Fibroblast of lung (primary cell): ENCODE results near the gene MAEA. TPM values are rescaled to one million over a fixed set of nuclear protein-coding genes. Genes with fewer than 3 reads are reported as not detected.

Experiments
- DNase-seq, 2 donors: peaks; one replicate each; pipeline versions ENCODE4 v3.0.0 to v3.0.0-alpha.2; 2010; ENCODE audit warnings: low read depth in 2 of 2
- H2AFZ ChIP-seq: 2 replicates; pipeline ENCODE4 v1.5.1; 2012; ENCODE audit warnings: low read length, control low read depth, inconsistent platforms
- H3K27ac ChIP-seq: 2 replicates; pipeline ENCODE4 v1.5.1; 2011; ENCODE audit warnings: low read length, control low read depth; ENCODE audit not compliant: insufficient read depth
- H3K27me3 ChIP-seq: 2 replicates; pipeline ENCODE4 v1.5.1; 2011; ENCODE audit warnings: mild to moderate bottlenecking, low read length; ENCODE audit not compliant: control insufficient read depth, insufficient read depth
- H3K36me3 ChIP-seq: 2 replicates; pipeline ENCODE4 v1.5.1; 2011; ENCODE audit warnings: low read length; ENCODE audit not compliant: control insufficient read depth, insufficient read depth
- H3K4me1 ChIP-seq: 2 replicates; pipeline ENCODE4 v1.5.1; 2011; ENCODE audit warnings: low read length; ENCODE audit not compliant: control insufficient read depth, insufficient read depth; ENCODE audit errors: extremely low read depth
- H3K4me2 ChIP-seq: 2 replicates; pipeline ENCODE4 v1.5.1; 2011; ENCODE audit warnings: low read length, control low read depth; ENCODE audit not compliant: insufficient read depth; ENCODE audit errors: extremely low read depth
- H3K4me3 ChIP-seq, 4 experiments: fragments of 200-600 bp in 1 of 4; sonication (generic) in 1 of 4; replicated peaks in 1 of 4; 2 replicates each; pipeline ENCODE4 v1.5.1; 2011 to 2016; ENCODE audit warnings: low read length in 4 of 4, low read depth in 3 of 4, mild to moderate bottlenecking in 3 of 4, control low read depth in 2 of 4, inconsistent platforms in 1 of 4, mixed read lengths in 1 of 4; ENCODE audit not compliant: insufficient read depth in 1 of 4; ENCODE audit errors: control extremely low read depth in 1 of 4
- H3K79me2 ChIP-seq: 2 replicates; pipeline ENCODE4 v1.5.1; 2012; ENCODE audit warnings: mild to moderate bottlenecking, low read length, inconsistent platforms; ENCODE audit not compliant: control insufficient read depth, insufficient read depth
- H3K9ac ChIP-seq: 2 replicates; pipeline ENCODE4 v1.5.1; 2011; ENCODE audit warnings: mild to moderate bottlenecking, low read length, control low read depth; ENCODE audit not compliant: insufficient read depth
- H3K9me3 ChIP-seq: 2 replicates; pipeline ENCODE4 v1.5.1; 2012; ENCODE audit warnings: low read depth, low read length; ENCODE audit not compliant: control insufficient read depth, insufficient read depth
- H4K20me1 ChIP-seq: 2 replicates; pipeline ENCODE4 v1.5.1; 2011; ENCODE audit warnings: low read length; ENCODE audit not compliant: control insufficient read depth, insufficient read depth; ENCODE audit errors: extremely low read depth
- CTCF ChIP-seq, 2 donors: IDR thresholded peaks in 1 of 2; conservative IDR thresholded peaks in 1 of 2; 1 replicate in 1 of 2; 2 replicates in 1 of 2; pipeline ENCODE4 v1.5.1; 2011 to 2012; ENCODE audit warnings: low read length in 2 of 2, control low read depth in 1 of 2, inconsistent platforms in 1 of 2, low read depth in 1 of 2, mild to moderate bottlenecking in 1 of 2
- EZH2 ChIP-seq: IDR thresholded peaks from 2 replicates; pipeline ENCODE4 v1.5.1; 2012; ENCODE audit warnings: low read length, control low read depth, mild to moderate bottlenecking; ENCODE audit errors: missing control alignments
- polyA plus RNA-seq, 2 donors: library from polyadenylated mRNA; depleted of rRNA in 1 of 2; stranded (reverse) in 1 of 2; unstranded in 1 of 2; fragments of >200 nt; gene quantifications; 2 replicates each; pipeline ENCODE4 v1.2.1, GENCODE V29; 2011 to 2012; ENCODE audit warnings: missing spikeins in 1 of 2
- total RNA-seq: library from RNA; depleted of rRNA; stranded (reverse); fragments of >200 nt; gene quantifications from 2 replicates; pipeline ENCODE4 v1.2.1, GENCODE V29; 2014

MAEA gene
- total and polyA plus RNA-seq, 2 donors (not counting 1 experiment from before 2014, with no cell fraction given) = 44.3 to 53.8 TPM

GRCh38 chr4:1380368-1381151 lies 90.9 kb downstream of the MAEA start:
- Histone ChIP-seq H3K9ac (no peak overlapping the region), H3K36me3 (no peaks in the 10 kb centered on the region), H2AFZ (no peak overlapping the region), H3K27me3 (no peaks in the 10 kb centered on the region), H4K20me1 (no peaks in the 10 kb centered on the region), H3K9me3 (no peaks in the 10 kb centered on the region), H3K4me3 (no peak overlapping the region), H3K79me2 (no peaks in the 10 kb centered on the region), H3K4me1 (no peaks in the 10 kb centered on the region), H3K27ac (no peak overlapping the region), H3K4me2 (no peak overlapping the region)
- TF ChIP-seq EZH2 (no peak), CTCF (conservative IDR thresholded peaks at IDR 0.05 in 1 of 2, IDR thresholded peaks at IDR 0.05 in 1 of 2; ENCODE audit: low read depth in 1 of 2, low read length in 2 of 2) (no peak)
- no peak for DNase-seq

GRCh38 chr4:1381181-1381621 lies 91.5 kb downstream of the MAEA start:
- Histone ChIP-seq H3K4me3 (no peak overlapping the region), H2AFZ (no peak overlapping the region), H3K79me2 (no peaks in the 10 kb centered on the region), H3K9me3 (no peaks in the 10 kb centered on the region), H3K27ac (no peak overlapping the region), H3K4me2 (no peak overlapping the region), H3K4me1 (no peaks in the 10 kb centered on the region), H3K9ac (no peak overlapping the region), H4K20me1 (no peaks in the 10 kb centered on the region), H3K36me3 (no peaks in the 10 kb centered on the region), H3K27me3 (no peaks in the 10 kb centered on the region)
- TF ChIP-seq CTCF (conservative IDR thresholded peaks at IDR 0.05 in 1 of 2, IDR thresholded peaks at IDR 0.05 in 1 of 2; ENCODE audit: low read depth in 1 of 2, low read length in 2 of 2) (no peak), EZH2 (no peak)
- no peak for DNase-seq

- no peaks in the 10 kb centered on the region for H3K36me3 ChIP-seq
- H3K9ac ChIP-seq = no peak overlapping the region
- no peak for DNase-seq
- no peak for TF ChIP-seq EZH2
- no peak for TF ChIP-seq CTCF (conservative IDR thresholded peaks at IDR 0.05 in 1 of 2, IDR thresholded peaks at IDR 0.05 in 1 of 2; ENCODE audit: low read depth in 1 of 2, low read length in 2 of 2)
- H3K27ac ChIP-seq = no peak overlapping the region
- H3K9me3 ChIP-seq = no peaks in the 10 kb centered on the region
- H2AFZ ChIP-seq = no peak overlapping the region
- no peak overlapping the region for H3K4me2 ChIP-seq
- no peaks in the 10 kb centered on the region for H4K20me1 ChIP-seq
- no peaks in the 10 kb centered on the region for H3K79me2 ChIP-seq
- H3K27me3 ChIP-seq = no peaks in the 10 kb centered on the region
- no peaks in the 10 kb centered on the region for H3K4me1 ChIP-seq
- no peak overlapping the region for H3K4me3 ChIP-seq
Observed at GRCh38 chr4:1381944-1382541, 92.4 kb downstream of the MAEA start.
